ENCODE measurements around the gene UBE2C. TPM values are rescaled to one million over a fixed set of nuclear protein-coding genes. Genes with fewer than 3 reads are reported as not detected.

Gene UBE2C
- total and polyA plus RNA-seq, 2 of the 8 experiments (the other 6 are each of a cell fraction or from before 2014, with no cell fraction given), result 243 to 326 TPM

DNA sequence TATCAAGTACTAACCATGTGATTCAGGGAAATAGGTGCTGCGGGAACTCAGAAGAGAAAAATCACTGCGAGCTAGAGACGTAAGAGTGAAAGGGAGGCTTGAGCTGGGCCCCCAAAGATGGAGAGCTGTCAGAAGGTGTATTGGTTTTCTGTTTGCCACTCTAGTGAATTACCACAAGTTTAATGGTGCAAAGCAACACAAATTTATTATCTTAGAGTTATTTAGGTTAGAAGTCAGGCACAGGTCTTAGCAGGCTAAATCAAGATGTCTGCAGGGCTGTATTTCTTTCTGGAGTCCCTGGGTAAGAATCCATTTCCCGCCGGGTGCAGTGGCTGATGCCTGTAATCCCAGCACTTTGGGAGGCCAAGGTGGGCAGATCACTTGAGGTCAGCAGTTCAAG lies 47.5 kb downstream of the UBE2C start:
- Histone ChIP-seq H3K9ac (replicated peaks in 1 of 4; ENCODE audit: extremely low read depth in 1 of 4, low read depth in 3 of 4, low read length in 3 of 4) (no peak overlapping the region), H2BK15ac (ENCODE audit: low read length) (no peak overlapping the region), H3K4ac (replicated peaks; ENCODE audit: insufficient read length, low read depth, low read length) (no peak overlapping the region), H2BK120ac (replicated peaks; ENCODE audit: low read depth, low read length) (no peak overlapping the region), H3K23me2 (ENCODE audit: low read depth, low read length) (peaks cover 8% of the 10 kb centered on the region; the same call in 1 of the 2 replicates), H3K4me2 (ENCODE audit: insufficient read depth in 1 of 2, low read depth in 2 of 2, low read length in 2 of 2) (no peak overlapping the region; a peak in 1 of 4 replicates), H3K56ac (replicated peaks; ENCODE audit: insufficient read length, low read depth, low read length) (no peak overlapping the region), H3K36me3 (ENCODE audit: control insufficient read depth in 2 of 4, insufficient read depth in 4 of 4, low read length in 3 of 4) (no peaks in the 10 kb centered on the region; a peak in 2 of 8 replicates), H3K18ac (ENCODE audit: extremely low read depth, low read length) (no peak overlapping the region), H2BK12ac (ENCODE audit: low read depth, low read length) (no peak overlapping the region), H4K91ac (replicated peaks; ENCODE audit: insufficient read length, low read length) (no peak overlapping the region), H3K79me2 (ENCODE audit: control insufficient read depth in 1 of 2, insufficient read depth in 2 of 2, low read length in 2 of 2) (peaks cover 0 to 19% of the 10 kb centered on the region in 2 experiments; a peak in 2 of 4 replicates), H2BK20ac (ENCODE audit: low read length) (no peak overlapping the region), H3K27me3 (replicated peaks in 1 of 4; ENCODE audit: control insufficient read depth in 3 of 4, extremely low read depth in 1 of 4, insufficient read depth in 3 of 4, low read length in 3 of 4) (no peaks in the 10 kb centered on the region), H3K79me1 (ENCODE audit: low read depth, low read length) (no peaks in the 10 kb centered on the region; the same call in 1 of the 2 replicates), H3K4me1 (replicated peaks in 1 of 4; ENCODE audit: control insufficient read depth in 3 of 4, insufficient read depth in 4 of 4, low read length in 3 of 4) (peaks cover 2 to 6% (median 4%) of the 10 kb centered on the region in 4 experiments), H3K27ac (ENCODE audit: low read depth, low read length) (no peak overlapping the region), H3K23ac (ENCODE audit: insufficient read length) (no peak overlapping the region), H2BK5ac (ENCODE audit: low read depth, low read length) (no peak overlapping the region), H3K9me3 (ENCODE audit: insufficient read depth in 2 of 2, low read depth in 1 of 2, low read length in 1 of 2) (no peaks in the 10 kb centered on the region), H3K4me3 (ENCODE audit: extremely low read depth in 1 of 4, insufficient read depth in 2 of 4, low read depth in 3 of 4, low read length in 4 of 4) (no peak overlapping the region), H3K14ac (ENCODE audit: insufficient read length) (no peak overlapping the region), H4K20me1 (replicated peaks in 1 of 2; ENCODE audit: control insufficient read depth in 1 of 2, insufficient read depth in 2 of 2, low read length in 2 of 2) (no peaks in the 10 kb centered on the region), H2AK5ac (ENCODE audit: low read depth, low read length) (no peak overlapping the region), H2AFZ (ENCODE audit: low read length) (no peak overlapping the region), H4K8ac (ENCODE audit: extremely low read depth, insufficient read depth, low read length) (no peak overlapping the region), H4K5ac (ENCODE audit: insufficient read length, low read depth, low read length) (no peak overlapping the region)
- CTCF ChIA-PET (ENCODE audit: partially characterized antibody), result no interaction called here
- TF ChIP-seq NANOG (IDR thresholded peaks at IDR 0.05; ENCODE audit: insufficient read depth, low read depth, low read length, poor library complexity, severe bottlenecking), result no peak
- no peak for TF ChIP-seq NRF1 (IDR thresholded peaks at IDR 0.05; ENCODE audit: low read depth, low read length)
- TF ChIP-seq RNF2 (IDR thresholded peaks at IDR 0.05; ENCODE audit: borderline replicate concordance, low read depth, low read length, missing control alignments, poor library complexity, severe bottlenecking), result no peak
- TF ChIP-seq BCL11A (IDR thresholded peaks at IDR 0.05; ENCODE audit: low read depth in 2 of 2, low read length in 2 of 2), result no peak
- no peak for TF ChIP-seq RFX5 (IDR thresholded peaks at IDR 0.05; ENCODE audit: borderline replicate concordance, low read depth, low read length)
- TF ChIP-seq CHD2 (IDR thresholded peaks at IDR 0.05; ENCODE audit: low read length), result no peak
- TF ChIP-seq POLR2AphosphoS5 (IDR thresholded peaks at IDR 0.05; ENCODE audit: low read depth, low read length), result no peak
- no peak for TF ChIP-seq POU5F1 (IDR thresholded peaks at IDR 0.05; ENCODE audit: low read depth, low read length)
- FAIRE-seq (no peak), DNase-seq (ENCODE audit: low read depth in 1 of 2, low spot score in 2 of 2) (no peak)
- POLR2A ChIA-PET (ENCODE audit: partially characterized antibody), result interaction anchor here (1.1 to 9.9 kb wide), 2 partner anchors 21 to 51 kb away, joined by 3 to 178 read pairs; partner anchors contain the start of gene SNX21
- 83% methylated on average over 5 of the region's 5 CpGs; no CpG with 5 or more reads in 1 of the 2 experiments for WGBS, 2 experiments (ENCODE audit: extremely low coverage in 1 of 2, insufficient coverage in 1 of 2, insufficient read length in 1 of 2, insufficient replicate concordance in 2 of 2, low coverage in 1 of 2, low lambda C conversion rate in 2 of 2, missing lambda C conversion rate in 1 of 2)

Measured in H1 (cell line).